Activated T-helper 1 cell treated with anti-CD3 and anti-CD28 coated beads, Interleukin-12 subunit alpha, Interleukin-12 subunit beta, Interleukin-2, Interleukin-4 antibody, amounts not matched to agents 30 ng/mL and 10 ng/mL and 1 ng/mL, durations not matched to agents 14 hours and 24 hours and 36 hours (primary cell): ENCODE results near the gene LACRT. TPM values are rescaled to one million over a fixed set of nuclear protein-coding genes. Genes with fewer than 3 reads are reported as not detected.
A peak's percentile ranks its signal among the peaks of the same experiment; 100 is the strongest.

ENCODE experiments used
- DNase-seq: peaks from one replicate; pipeline ENCODE4 v3.0.0; 2021; ENCODE audit warnings: low spot score
- H3K27ac Mint-ChIP-seq: one replicate; pipeline ENCODE4 v1.8.0; 2021; ENCODE audit warnings: mild to moderate bottlenecking, mixed read lengths
- H3K27me3 Mint-ChIP-seq: one replicate; pipeline ENCODE4 v1.8.0; 2022; ENCODE audit warnings: mild to moderate bottlenecking, moderate library complexity, mixed read lengths; ENCODE audit not compliant: insufficient read depth
- H3K36me3 Mint-ChIP-seq: one replicate; pipeline ENCODE4 v1.8.0; 2021; ENCODE audit warnings: low read depth, mixed read lengths
- H3K4me1 Mint-ChIP-seq: one replicate; pipeline ENCODE4 v1.8.0; 2021; ENCODE audit warnings: low read depth, mixed read lengths
- H3K4me3 Mint-ChIP-seq: one replicate; pipeline ENCODE4 v1.8.0; 2021; ENCODE audit warnings: mild to moderate bottlenecking, moderate library complexity, mixed read lengths
- H3K9me3 Mint-ChIP-seq: one replicate; pipeline ENCODE4 v1.8.0; 2021; ENCODE audit warnings: mixed read lengths
- intact Hi-C: fragments of 100-400 bp; cut with micrococcal nuclease; formaldehyde crosslinking; loops from one replicate; pipeline ENCODE4 v1.15.1; 2024
- total RNA-seq: library from RNA; stranded (reverse); gene quantifications from 2 replicates; pipeline ENCODE4 v1.2.3, GENCODE V29; 2022

Gene LACRT
- total RNA-seq, 1 donor from 2014 or later, result not detected

DNA sequence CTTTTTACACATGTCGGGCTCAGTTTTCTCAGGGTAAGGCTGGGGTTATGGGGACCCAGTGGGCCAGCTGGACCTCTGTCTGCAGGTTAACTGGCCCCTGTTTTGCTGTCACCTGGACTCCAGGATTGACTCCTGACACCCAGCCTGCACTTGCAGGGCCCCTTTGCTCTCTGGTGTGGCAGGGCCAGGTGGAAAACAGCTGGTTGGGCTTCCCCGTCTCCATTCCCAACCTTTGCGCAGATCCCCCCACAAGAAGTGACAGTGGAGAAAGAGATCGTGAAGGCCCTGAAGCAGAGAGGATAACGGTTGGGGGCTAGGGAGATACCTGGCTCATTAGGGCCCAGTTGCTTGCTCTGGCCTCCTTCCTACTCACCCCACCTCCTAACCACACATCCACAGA is 44.7 kb downstream of the LACRT start:
- Mint-ChIP-seq H3K4me1 (no peaks in the 10 kb centered on the region), H3K27me3 (peaks cover 54% of the 10 kb centered on the region), H3K9me3 (no peaks in the 10 kb centered on the region), H3K36me3 (no peaks in the 10 kb centered on the region), H3K27ac (no peak overlapping the region), H3K4me3 (no peak overlapping the region)
- intact Hi-C loops, result no loop called here
- DNase-seq, result no peak

DNA sequence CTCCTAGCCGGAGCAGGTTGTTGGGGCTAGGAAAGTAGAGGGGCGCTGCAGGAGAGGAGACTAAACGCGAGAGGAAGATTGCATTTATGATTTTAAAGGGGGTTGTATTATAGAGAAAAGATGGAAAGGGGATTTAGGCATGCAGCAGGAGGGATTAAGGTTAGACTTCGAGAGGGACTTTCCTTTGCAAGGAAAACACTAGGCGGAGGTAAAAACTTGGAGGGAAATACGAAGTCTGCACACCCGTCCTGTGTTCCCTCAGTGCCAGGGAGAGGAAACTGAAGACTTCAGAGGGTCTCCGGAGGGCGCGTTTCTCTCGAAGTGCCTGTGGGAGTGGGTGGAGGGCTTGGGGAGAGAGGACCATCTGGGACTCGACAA is 45.8 kb downstream of the LACRT start:
- Mint-ChIP-seq H3K9me3 (no peaks in the 10 kb centered on the region), H3K4me1 (no peaks in the 10 kb centered on the region), H3K27ac (no peak overlapping the region), H3K27me3 (peaks cover 62% of the 10 kb centered on the region), H3K36me3 (no peaks in the 10 kb centered on the region), H3K4me3 (peak overlapping the region; percentile 62)
- intact Hi-C loops, result no loop called here
- DNase-seq, result no peak

DNA sequence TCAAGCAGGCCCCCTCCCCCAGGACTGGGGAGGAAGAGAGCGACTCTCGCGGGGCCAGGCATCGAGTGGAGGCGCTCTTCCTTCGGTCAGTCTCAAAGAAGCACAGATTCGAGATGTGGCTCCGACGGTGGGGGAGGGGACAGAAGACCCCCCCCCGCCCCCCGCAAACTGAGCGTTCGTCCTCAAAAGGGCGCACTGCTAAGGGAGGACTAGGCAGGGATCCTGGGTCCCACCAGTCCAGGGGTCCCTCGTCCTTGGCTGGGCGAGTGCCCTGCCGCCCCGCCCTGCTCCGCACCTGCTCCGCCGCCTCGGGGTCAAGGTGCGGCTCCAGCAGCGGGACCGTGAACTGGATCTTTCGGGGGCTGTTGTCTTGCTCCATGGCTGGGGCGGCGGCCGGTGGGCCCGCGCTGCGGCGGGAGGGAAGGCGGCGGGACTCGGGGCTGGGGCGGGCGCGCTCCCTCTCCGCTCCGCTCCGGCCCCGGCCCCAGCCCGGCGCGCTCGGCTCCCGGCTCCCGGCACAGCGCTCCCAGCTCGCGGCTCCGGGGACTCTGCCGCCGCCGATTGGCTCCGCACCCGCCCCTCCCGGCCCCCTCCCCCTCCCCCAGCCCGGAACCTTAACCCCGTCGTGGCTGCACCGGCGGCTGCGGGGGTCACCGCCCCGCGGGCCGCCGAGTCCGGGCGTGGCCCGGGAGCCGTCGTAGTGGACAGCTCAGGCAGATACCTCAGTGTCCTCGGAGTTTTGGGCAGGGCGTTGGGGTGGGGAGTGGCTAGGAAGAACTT is 46.4 kb downstream of the LACRT start, which contains the start of gene PPP1R1A:
Gene PPP1R1A (minus strand): TSS at position 550 of the 780 bp plus-strand sequence. CDS start 171 bp downstream, at position 379.
- Mint-ChIP-seq H3K36me3 (no peaks in the 10 kb centered on the region), H3K4me3 (peak within 1 kb of the TSS; percentile 62), H3K27ac (no peak within 1 kb of the TSS), H3K4me1 (no peaks in the 10 kb centered on the region), H3K27me3 (peaks cover 65% of the 10 kb centered on the region), H3K9me3 (no peaks in the 10 kb centered on the region)
- no peak for DNase-seq
- intact Hi-C loops, result no loop called here

DNA sequence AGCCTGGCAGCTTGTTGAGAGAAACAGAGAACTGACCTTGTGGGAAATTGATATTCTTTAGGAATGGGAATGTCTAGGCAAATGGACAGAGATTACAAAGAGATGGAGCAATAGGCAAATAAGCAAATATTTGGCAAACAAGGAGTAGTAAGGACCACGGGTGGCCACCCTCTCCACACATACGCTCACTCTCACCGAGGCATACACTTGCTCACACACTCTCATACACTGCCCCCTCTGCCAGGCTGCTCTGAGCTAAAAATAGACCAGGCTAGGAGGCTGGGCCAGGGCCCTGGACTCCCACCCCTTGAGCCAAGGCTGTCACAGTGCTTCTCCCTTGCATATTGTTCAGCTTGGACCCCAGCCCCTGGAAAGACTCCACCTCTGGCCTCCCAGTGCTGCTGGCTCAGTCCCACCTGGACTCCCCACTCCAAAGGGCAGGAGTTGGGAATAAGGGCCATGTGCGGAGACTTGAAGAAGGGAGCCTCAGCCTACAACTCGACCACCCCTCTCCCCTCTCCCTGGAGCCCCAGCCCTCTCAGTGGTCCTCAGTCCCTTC is 47.3 kb downstream of the LACRT start:
- Mint-ChIP-seq H3K4me1 (no peaks in the 10 kb centered on the region), H3K9me3 (no peaks in the 10 kb centered on the region), H3K27ac (no peak overlapping the region), H3K36me3 (no peaks in the 10 kb centered on the region), H3K4me3 (peak overlapping the region; percentile 43), H3K27me3 (peaks cover 71% of the 10 kb centered on the region)
- no peak for DNase-seq
- intact Hi-C loops, result no loop called here

DNA sequence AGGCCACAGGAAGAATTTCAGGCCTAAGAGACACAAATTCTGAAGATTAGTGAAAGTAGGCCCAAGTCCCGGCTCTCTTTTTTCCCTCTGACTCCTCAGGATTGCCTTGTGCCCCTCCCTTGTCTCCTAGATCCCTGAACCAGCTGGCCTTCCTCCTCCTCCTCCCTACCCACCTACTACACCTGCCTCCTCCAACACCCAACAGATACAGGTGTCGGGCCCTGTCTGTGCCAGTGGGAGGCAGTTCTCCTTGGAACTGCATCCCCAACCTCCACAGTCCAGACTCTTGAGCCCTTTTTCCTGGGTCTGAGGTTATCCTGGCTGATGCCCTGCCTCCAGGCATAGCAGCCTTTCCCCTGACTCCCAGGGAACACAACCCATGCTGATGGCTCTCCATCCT is 48.1 kb downstream of the LACRT start:
- no peak for DNase-seq
- Mint-ChIP-seq H3K36me3 (no peaks in the 10 kb centered on the region), H3K4me1 (no peaks in the 10 kb centered on the region), H3K4me3 (no peak overlapping the region), H3K27ac (no peak overlapping the region), H3K27me3 (peaks cover 71% of the 10 kb centered on the region), H3K9me3 (no peaks in the 10 kb centered on the region)
- intact Hi-C loops, result no loop called here

DNA sequence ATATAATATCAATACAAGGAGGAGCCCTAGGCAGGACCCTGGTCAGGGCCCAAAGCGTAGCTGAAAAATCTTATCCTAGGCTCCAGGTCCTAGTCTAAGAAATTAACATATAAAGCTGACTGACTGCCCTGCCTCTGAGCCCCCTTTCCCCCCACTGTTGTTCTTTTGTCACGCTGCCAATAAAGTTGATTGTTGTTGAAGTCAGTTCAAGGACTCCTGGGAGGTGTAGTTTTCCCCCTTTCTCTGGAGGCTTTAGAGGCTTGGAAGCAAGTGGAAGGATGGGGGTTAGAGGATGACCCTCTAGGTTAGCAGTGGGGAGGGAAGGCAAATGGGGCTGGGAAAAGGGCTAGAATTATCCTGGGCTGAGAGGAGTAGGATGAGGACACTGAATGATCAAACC is 49.5 kb downstream of the LACRT start:
- peaks cover 61% of the 10 kb centered on the region for H3K27me3 Mint-ChIP-seq
- no peak overlapping the region for H3K4me3 Mint-ChIP-seq
- H3K9me3 Mint-ChIP-seq, result no peaks in the 10 kb centered on the region
- H3K27ac Mint-ChIP-seq, result no peak overlapping the region
- no peak for DNase-seq
- H3K36me3 Mint-ChIP-seq, result no peaks in the 10 kb centered on the region
- intact Hi-C loops, result no loop called here
- no peaks in the 10 kb centered on the region for H3K4me1 Mint-ChIP-seq

DNA sequence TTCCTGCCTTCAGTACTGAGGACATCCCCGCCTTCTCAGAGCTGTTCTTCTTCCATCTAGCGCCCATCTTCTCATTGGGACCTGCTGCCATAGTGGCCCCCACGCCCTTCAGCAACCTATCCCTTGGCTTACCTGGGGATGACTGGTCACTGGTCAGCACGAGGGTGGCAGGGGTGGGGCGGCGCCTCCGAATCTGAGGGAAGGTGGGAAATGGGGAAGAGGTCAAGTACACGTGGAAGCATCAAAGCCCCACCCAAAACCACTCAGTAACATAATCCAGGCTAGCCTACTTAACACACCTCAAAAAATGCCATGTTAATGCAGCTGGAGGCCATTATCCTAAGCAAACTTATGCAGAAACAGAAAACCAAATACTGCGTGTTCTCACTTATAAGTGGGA is 50.6 kb downstream of the LACRT start:
- peaks cover 50% of the 10 kb centered on the region for H3K27me3 Mint-ChIP-seq
- intact Hi-C loops, result no loop called here
- H3K9me3 Mint-ChIP-seq, result no peaks in the 10 kb centered on the region
- no peak overlapping the region for H3K27ac Mint-ChIP-seq
- no peak overlapping the region for H3K4me3 Mint-ChIP-seq
- H3K4me1 Mint-ChIP-seq, result no peaks in the 10 kb centered on the region
- DNase-seq, result no peak
- H3K36me3 Mint-ChIP-seq, result no peaks in the 10 kb centered on the region

DNA sequence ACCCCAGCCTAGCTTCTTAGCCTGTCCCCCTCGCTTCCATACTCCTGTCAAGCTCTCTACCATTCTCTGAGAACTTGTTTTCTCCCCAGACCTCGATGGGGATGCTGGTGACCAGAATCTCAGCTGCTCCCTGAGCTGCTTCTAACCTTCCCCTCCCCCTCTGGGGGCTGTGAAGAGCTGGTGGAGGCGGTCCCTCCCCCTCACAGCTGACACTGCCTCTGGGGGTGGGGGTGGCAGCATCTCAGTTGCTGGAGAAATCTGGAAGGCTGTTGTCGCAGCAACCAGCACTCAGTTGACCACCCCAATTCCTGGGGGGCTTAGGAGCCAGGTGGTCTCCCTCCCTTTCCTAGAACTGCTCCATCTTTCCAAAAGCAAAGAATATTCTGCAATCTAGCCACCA is 51.0 kb downstream of the LACRT start:
- Mint-ChIP-seq H3K27me3 (peaks cover 46% of the 10 kb centered on the region), H3K4me1 (no peaks in the 10 kb centered on the region), H3K4me3 (no peak overlapping the region), H3K36me3 (no peaks in the 10 kb centered on the region), H3K9me3 (no peaks in the 10 kb centered on the region), H3K27ac (no peak overlapping the region)
- intact Hi-C loops, result no loop called here
- no peak for DNase-seq

DNA sequence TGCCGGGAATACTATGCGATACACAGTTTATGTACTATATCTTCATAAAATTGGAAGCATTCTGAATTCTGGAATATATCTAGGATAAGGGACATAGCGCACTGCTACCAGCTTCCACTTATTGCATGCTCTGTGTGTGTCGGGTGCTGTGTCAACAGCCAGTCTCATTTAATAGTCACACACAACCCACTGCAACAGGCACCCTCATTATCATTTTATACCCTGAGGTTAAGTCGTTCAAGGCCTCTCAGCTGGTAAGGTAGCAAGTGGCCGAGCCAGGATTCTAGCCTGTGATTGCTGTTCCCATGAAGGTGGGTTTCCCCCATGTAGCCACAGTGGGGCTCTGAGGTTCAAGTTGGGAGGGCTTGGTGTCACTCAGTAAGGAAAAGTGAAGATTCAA is 53.3 kb downstream of the LACRT start:
- intact Hi-C loops, result no loop called here
- H3K9me3 Mint-ChIP-seq, result no peaks in the 10 kb centered on the region
- no peak overlapping the region for H3K27ac Mint-ChIP-seq
- H3K4me3 Mint-ChIP-seq, result no peak overlapping the region
- peaks cover 29% of the 10 kb centered on the region for H3K27me3 Mint-ChIP-seq
- no peak for DNase-seq
- no peaks in the 10 kb centered on the region for H3K4me1 Mint-ChIP-seq
- H3K36me3 Mint-ChIP-seq, result peaks cover 2% of the 10 kb centered on the region

Other genes with a start within 250 kb of the LACRT start
- gene ITGA5, start 215.6 kb downstream of the LACRT start, total RNA-seq, result 31.2 and 31.6 TPM in 2 replicates
- 3.9 and 4.4 TPM in 2 replicates for gene GTSF1, start 161.3 kb downstream of the LACRT start, total RNA-seq
- 105 TPM in 2 replicates for gene NCKAP1L, start 137.1 kb downstream of the LACRT start, total RNA-seq
- 29.9 and 30.4 TPM in 2 replicates for gene PDE1B, start 85.3 kb downstream of the LACRT start, total RNA-seq
- gene PPP1R1A, start 46.2 kb downstream of the LACRT start, total RNA-seq, result 0.29 TPM in 1 of 2 replicates, not detected in the other
- not detected in 2 replicates for gene DCD, start 13.5 kb upstream of the LACRT start, total RNA-seq
- not detected in 2 replicates for gene MUCL1, start 219.6 kb upstream of the LACRT start, total RNA-seq